Measurements from ENCODE around the gene DYNLL2.

GRCh38 chr17:58136669-58137279, 53.6 kb downstream of the DYNLL2 start:
- TF ChIP-seq MXI1 (conservative IDR thresholded peaks at IDR 0.05; ENCODE audit: poor library complexity, severe bottlenecking) (no peak), CTCF (IDR thresholded peaks at IDR 0.05; ENCODE audit: poor library complexity, severe bottlenecking) (no peak), POLR2AphosphoS5 (IDR thresholded peaks at IDR 0.05) (no peak), REST (IDR thresholded peaks at IDR 0.05; ENCODE audit: borderline replicate concordance) (no peak)

Measured in neural cell (in vitro differentiated cells).